ENCODE results near the gene COQ7.

The COQ7 gene

DNA sequence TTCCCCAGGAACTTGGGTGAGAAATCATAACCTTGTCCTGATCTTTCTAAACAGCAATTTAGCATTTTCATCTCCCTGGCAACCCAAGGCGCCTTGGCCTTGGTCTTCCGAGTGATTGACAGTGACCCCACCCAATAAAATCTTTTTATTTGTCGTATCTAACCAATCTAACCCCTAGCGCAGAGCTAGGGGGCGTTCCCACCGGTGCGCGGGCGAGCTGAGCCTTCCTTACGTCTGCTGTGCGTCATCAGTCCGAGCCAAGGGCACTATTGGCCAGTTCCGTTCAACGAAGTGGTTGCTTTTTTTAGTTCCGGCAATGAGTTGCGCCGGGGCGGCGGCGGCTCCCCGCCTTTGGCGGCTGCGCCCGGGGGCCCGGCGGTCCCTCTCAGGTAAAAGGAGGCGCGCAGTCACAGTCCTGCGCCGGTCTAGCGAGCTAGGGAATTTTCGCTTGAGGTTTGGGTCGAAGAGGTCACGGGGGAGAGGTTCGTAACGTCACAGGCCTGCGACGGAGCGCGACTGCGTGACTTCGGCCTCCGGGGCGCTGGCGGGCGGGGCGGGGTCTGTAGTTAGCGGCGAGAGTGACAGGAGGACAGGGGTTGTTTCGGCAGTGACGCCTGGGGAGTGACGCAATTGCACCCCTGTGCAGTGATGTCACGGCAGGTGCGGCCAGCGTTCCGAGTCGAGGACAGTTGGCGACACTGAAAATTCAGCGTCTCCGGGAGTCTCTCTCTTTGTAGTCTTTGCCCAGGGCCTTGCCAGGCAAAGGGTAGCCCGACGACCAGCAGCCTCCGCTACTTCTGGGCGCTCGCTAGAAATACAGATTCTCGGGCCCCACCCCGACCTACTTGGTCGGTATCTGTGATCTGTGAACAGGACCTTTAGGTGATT lies at the start of gene COQ7:
Gene COQ7 (plus strand): TSS at position 266 of the 888 bp plus-strand sequence. CDS start 51 bp downstream, at position 317.
- TF ChIP-seq, protein P1, sequence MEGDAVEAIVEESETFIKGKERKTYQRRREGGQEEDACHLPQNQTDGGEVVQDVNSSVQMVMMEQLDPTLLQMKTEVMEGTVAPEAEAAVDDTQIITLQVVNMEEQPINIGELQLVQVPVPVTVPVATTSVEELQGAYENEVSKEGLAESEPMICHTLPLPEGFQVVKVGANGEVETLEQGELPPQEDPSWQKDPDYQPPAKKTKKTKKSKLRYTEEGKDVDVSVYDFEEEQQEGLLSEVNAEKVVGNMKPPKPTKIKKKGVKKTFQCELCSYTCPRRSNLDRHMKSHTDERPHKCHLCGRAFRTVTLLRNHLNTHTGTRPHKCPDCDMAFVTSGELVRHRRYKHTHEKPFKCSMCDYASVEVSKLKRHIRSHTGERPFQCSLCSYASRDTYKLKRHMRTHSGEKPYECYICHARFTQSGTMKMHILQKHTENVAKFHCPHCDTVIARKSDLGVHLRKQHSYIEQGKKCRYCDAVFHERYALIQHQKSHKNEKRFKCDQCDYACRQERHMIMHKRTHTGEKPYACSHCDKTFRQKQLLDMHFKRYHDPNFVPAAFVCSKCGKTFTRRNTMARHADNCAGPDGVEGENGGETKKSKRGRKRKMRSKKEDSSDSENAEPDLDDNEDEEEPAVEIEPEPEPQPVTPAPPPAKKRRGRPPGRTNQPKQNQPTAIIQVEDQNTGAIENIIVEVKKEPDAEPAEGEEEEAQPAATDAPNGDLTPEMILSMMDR (IDR thresholded peaks at IDR 0.05; ENCODE audit: low read depth, low read length): no peak
- DNase-seq (ENCODE audit: extremely low read depth, low read depth): peak; percentile 100

DNA sequence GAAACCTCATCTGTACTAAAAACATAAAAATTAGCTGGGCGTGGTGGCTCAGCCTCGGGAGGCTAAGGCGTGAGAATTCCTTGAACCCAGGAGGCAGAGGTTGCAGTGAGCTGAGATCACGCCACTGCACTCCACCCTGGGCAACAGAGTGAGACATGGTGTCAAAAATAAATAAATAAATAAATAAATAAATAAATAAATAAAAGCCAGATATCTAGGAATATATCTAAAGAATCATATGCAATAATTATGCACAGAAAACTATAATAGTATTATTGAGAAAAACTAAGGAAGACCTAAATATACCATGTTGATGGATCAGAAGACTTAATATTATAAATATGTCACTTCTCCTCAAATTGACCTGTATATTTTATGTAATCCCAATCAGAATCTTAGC lies 46.7 kb upstream of the COQ7 start:
- TF ChIP-seq, protein P1 (IDR thresholded peaks at IDR 0.05; ENCODE audit: low read depth, low read length): no peak
- no peak for DNase-seq (ENCODE audit: extremely low read depth, low read depth)

GRCh38 chr16:19021747-19022146 lies 45.7 kb upstream of the COQ7 start:
- TF ChIP-seq, protein P1 (IDR thresholded peaks at IDR 0.05; ENCODE audit: low read depth, low read length): no peak

GRCh38 chr16:19027416-19027815 lies 40.0 kb upstream of the COQ7 start:
- DNase-seq (ENCODE audit: extremely low read depth, low read depth): no peak

More at GRCh38 chr16:19021747-19022146, 45.7 kb upstream of the COQ7 start:
- no peak for DNase-seq (ENCODE audit: extremely low read depth, low read depth)

DNA sequence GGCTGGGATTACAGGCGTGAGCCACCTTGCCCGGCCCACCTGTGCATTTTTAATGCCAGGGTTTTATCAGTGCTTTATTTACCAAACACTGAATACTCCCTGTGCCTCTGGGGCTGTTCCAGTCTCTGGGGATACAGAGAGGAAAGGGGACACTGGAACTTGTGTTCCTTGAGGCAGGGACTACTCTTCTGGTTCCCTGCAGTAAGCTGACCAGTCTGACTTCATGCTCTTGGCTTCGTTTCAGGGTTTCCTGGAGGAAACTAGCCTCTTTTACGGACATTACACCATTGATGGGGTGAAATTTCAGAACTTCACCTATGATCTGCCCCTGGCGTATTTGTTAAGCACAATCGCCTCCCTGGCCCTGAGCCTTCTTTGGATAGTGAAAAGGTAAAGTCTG lies 37.4 kb upstream of the COQ7 start:
- no peak for DNase-seq (ENCODE audit: extremely low read depth, low read depth)
- TF ChIP-seq, protein P1 (IDR thresholded peaks at IDR 0.05; ENCODE audit: low read depth, low read length): no peak

More at GRCh38 chr16:19027416-19027815, 40.0 kb upstream of the COQ7 start:
- TF ChIP-seq, protein P1 (IDR thresholded peaks at IDR 0.05; ENCODE audit: low read depth, low read length): no peak

DNA sequence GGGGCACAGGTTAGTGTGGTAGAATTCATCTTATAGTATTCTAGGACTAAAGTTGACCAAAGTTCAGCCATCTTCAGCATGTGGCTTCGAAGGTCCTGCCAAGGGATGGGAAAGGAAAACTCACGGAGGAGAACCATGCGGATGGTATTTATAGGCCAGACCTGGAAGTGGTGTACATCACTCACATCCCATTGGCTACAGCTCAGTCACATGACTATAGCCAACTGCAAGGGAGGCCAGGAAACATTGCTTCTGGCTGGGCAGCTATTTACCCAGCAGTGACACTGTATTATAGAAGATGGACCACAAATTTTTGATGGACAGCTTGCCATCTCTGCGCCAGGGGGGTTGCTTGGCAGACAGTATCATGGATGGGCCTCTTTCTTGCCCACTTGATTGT lies 35.7 kb upstream of the COQ7 start:
- TF ChIP-seq, protein P1 (IDR thresholded peaks at IDR 0.05; ENCODE audit: low read depth, low read length): no peak
- no peak for DNase-seq (ENCODE audit: extremely low read depth, low read depth)

GRCh38 chr16:19033761-19034160 lies 33.7 kb upstream of the COQ7 start:
- TF ChIP-seq, protein P1 (IDR thresholded peaks at IDR 0.05; ENCODE audit: low read depth, low read length): no peak
- DNase-seq (ENCODE audit: extremely low read depth, low read depth): no peak
